NB4 (cell line): ENCODE results near the gene CRIM1.

Experiments
- DNase-seq: peaks from one replicate; pipeline ENCODE4 v3.0.0; 2010; ENCODE audit warnings: low read depth
- H3K4me3 ChIP-seq: one replicate; pipeline ENCODE4 v1.5.1; 2011; ENCODE audit warnings: mild to moderate bottlenecking, low read depth, low read length, moderate library complexity
- CTCF ChIP-seq: IDR thresholded peaks from one replicate; pipeline ENCODE4 v1.5.1; 2012; ENCODE audit warnings: low read depth, low read length
- MAX ChIP-seq: IDR thresholded peaks from 2 replicates; pipeline ENCODE4 v1.6.1; 2011; ENCODE audit warnings: low read depth, low read length
- MYC ChIP-seq: IDR thresholded peaks from 2 replicates; pipeline ENCODE4 v1.6.1; 2011; ENCODE audit warnings: low read depth, low read length
- POLR2A ChIP-seq: IDR thresholded peaks from 2 replicates; pipeline ENCODE4 v1.6.1; 2011; ENCODE audit warnings: mild to moderate bottlenecking; ENCODE audit not compliant: insufficient read length; ENCODE audit errors: extremely low read depth

CRIM1 gene

GRCh38 chr2:36478999-36479398 lies 123.4 kb downstream of the CRIM1 start:
- TF ChIP-seq POLR2A (no peak), MYC (no peak), MAX (no peak), CTCF (no peak)
- H3K4me3 ChIP-seq, result no peak overlapping the region
- peak; percentile 40 for DNase-seq

GRCh38 chr2:36479406-36479805 lies 123.8 kb downstream of the CRIM1 start:
- no peak for DNase-seq
- TF ChIP-seq CTCF (no peak), MAX (no peak), MYC (no peak), POLR2A (no peak)
- H3K4me3 ChIP-seq, result no peak overlapping the region

- no peak overlapping the region for H3K4me3 ChIP-seq
- TF ChIP-seq POLR2A (no peak), MYC (no peak), CTCF (no peak)
Observed at GRCh38 chr2:36480028-36480427, 124.5 kb downstream of the CRIM1 start.

GRCh38 chr2:36480636-36481035 lies 125.1 kb downstream of the CRIM1 start:
- DNase-seq, result no peak
- TF ChIP-seq MAX (no peak), MYC (no peak)
- no peak overlapping the region for H3K4me3 ChIP-seq

More at GRCh38 chr2:36480028-36480427, 124.5 kb downstream of the CRIM1 start:
- no peak for DNase-seq

DNA sequence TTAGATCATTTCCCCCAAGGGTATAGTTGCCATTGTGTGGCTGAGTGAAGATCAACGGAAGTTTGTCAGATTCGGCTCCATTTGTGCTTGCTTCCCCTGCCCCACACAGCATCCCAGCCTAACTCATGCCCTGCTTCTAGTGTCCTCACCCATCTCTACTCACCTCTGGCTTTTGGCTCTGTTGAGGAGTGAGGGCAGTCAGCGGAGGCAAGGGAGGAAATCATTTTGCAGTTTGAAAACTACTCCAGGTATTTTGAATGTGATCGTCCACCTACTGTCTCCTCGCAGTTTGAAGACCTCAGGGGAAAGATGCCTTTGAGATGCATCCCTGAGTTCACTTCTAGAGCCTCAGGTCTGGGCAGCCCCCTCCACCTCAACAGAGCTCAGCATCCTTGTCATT lies 126.1 kb downstream of the CRIM1 start:
- no peak overlapping the region for H3K4me3 ChIP-seq
- no peak for TF ChIP-seq MAX
- no peak for DNase-seq

GRCh38 chr2:36482576-36483214 lies 127.1 kb downstream of the CRIM1 start:
- no peak for DNase-seq
- no peak overlapping the region for H3K4me3 ChIP-seq
- TF ChIP-seq MYC (no peak), POLR2A (no peak), CTCF (no peak), MAX (no peak)

GRCh38 chr2:36483290-36483689 lies 127.7 kb downstream of the CRIM1 start:
- DNase-seq, result no peak
- no peak overlapping the region for H3K4me3 ChIP-seq
- no peak for TF ChIP-seq MAX
- TF ChIP-seq MYC, result no peak
- TF ChIP-seq POLR2A, result no peak
- TF ChIP-seq CTCF, result no peak
